ENCODE results near the gene MAPKAP1.

DNA sequence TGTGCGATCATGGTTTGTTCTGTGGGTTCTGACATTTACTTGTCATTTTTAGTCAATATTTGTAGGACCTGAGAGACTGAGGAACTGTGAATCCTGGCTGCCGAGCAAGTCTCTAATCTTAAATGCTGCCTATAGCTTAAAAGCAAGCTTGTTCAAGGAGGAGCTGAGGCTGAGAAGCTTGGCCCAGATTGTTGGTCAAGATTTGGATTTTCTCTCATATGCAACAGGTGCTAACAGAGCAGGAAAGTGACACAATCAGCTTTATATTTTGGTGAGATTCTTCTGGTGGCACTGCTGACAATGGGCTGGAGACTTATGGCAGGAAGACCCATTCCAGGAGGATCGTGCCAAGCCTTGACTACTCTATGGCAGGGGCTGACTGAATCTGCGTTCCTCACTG is 192.5 kb downstream of the MAPKAP1 start:
- no peak for TF ChIP-seq EZH2phosphoT487 (IDR thresholded peaks at IDR 0.05; ENCODE audit: borderline replicate concordance, low read length)
- TF ChIP-seq CTCF (IDR thresholded peaks at IDR 0.05; ENCODE audit: low read depth, low read length, poor library complexity, severe bottlenecking): no peak
